Measurements from ENCODE around the gene DCC.

- TF ChIP-seq EZH2 (IDR thresholded peaks at IDR 0.05; ENCODE audit: borderline replicate concordance, insufficient read depth, low read depth, low read length, poor library complexity, severe bottlenecking) (no peak), CTCF (IDR thresholded peaks at IDR 0.05) (no peak)
Observed at GRCh38 chr18:52869349-52869923, 529.4 kb downstream of the DCC start.

Measured in B cell (primary cell).